ENCODE measurements around the gene TMEM38A.
A peak's percentile ranks its signal among the peaks of the same experiment; 100 is the strongest.
"Not testable (repeated sequence)": the region's sequence is repeated elsewhere in the genome, so short reads cannot be mapped to it uniquely, and the experiment has no call there.

TMEM38A gene

DNA sequence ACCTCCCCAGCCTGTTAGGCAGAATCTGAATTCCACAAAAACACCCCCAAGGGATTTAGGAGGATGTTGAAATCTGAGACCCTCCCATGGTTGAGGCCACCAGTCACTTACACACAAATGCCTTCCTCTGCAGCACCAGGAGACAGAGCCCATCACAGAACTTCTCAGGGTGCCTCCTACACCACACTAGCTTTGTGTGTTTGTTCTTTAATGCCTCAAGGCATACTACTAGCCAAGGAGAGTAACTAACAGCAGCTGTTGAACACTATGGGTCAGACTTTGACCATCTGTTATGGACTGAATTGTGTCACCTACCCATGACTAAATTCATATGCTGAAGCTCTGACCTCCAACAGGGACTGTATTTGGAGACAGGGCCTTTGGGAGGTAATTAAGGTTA, 23.4 kb upstream of the TMEM38A start:
- DNase-seq (ENCODE audit: low spot score): no peak

DNA sequence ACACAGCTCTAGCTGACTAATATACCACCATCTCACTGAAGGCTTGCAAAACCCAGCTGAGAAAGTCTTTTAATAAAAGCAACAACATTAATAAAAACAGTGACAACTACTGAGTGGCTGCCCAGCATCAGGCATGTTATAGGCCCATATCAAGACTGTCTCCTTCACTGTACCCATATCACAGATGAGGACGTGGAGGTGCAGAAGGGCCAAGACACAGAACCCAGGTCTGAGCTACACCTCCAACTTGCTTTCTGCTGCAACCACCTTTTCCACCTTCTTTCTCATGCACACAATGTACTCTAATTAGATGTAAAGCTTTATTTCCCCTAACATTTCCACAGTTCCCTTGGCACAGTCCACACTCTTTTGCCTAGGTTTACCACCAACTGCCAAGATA, 22.3 kb upstream of the TMEM38A start:
- DNase-seq (ENCODE audit: low spot score): no peak

- no peak for DNase-seq (ENCODE audit: low spot score)
These were observed 20.0 kb upstream of the TMEM38A start for GRCh38 chr19:16640951-16641350.

DNA sequence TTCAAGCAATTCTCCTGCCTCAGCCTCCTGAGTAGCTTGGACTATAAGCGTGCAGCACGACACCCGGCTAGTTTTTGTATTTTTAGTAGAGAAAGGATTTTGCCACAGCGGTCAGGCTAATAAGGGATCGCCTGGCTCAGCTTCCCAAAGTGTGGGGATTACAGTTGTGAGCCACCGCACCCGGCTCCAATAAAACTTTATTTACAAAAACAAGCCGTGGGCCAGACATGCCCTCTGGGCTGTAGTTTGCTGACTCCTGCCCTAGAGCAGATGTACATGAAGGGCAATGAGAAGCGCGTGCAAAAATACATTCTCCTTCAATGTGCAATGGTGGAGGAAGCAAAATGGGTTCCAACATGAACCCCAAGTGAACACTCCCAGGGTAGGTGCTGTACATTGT, 19.2 kb upstream of the TMEM38A start:
- DNase-seq (ENCODE audit: low spot score): no peak

DNA sequence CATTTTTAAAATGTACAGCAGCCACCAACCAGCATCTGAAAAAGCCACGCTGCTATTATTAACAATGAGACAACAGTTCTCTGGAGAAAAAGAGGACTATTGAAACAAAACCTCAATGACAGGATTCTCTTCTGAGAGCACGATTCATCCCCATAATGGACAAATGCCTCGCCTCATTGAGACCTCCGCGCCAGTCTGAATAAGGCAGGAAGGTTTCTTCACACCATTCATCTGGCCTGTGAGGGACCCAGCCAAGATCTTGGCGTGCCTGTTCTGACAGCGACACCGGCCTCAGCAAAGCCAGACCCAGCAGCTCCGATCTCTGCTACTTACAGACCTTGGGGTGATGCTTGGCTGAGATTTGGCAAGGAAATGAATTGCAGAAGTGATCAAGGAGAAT, 15.8 kb upstream of the TMEM38A start:
- no peak for DNase-seq (ENCODE audit: low spot score)

GRCh38 chr19:16649734-16650133, 11.2 kb upstream of the TMEM38A start:
- no peak for DNase-seq (ENCODE audit: low spot score)

GRCh38 chr19:16650821-16651220, 10.1 kb upstream of the TMEM38A start:
- no peak for DNase-seq (ENCODE audit: low spot score)

DNA sequence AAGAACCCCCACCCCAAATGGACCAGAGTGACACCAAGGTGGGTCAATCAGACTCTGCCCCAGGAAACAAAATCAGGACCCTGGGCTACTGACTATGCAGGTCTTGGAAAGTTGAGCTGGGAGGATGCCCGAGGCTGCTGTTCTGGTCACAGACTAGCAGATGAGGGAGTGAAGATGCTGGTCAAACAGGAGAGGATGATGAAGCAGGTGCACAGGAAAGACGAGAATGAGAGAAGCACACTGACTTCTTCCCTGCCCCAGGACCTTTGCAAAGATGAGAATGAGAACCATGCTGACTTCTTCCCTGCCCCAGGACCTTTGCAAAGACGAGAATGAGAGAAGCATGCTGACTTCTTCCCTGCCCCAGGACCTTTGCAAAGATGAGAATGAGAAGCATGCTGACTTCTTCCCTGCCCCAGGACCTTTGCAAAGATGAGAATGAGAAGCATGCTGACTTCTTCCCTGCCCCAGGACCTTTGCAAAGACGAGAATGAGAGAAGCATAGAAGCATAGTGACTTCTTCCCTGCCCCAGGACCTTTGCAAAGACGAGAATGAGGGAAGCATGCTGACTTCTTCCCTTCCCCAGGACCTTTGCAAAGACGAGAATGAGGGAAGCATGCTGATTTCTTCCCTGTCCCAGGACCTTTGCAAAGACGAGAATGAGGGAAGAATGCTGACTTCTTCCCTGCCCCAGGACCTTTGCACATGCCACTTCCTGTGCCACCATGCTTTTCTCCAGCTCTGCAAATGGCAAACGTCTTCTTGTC, 9.3 kb upstream of the TMEM38A start:
- DNase-seq (ENCODE audit: low spot score): not testable (repeated sequence)

DNA sequence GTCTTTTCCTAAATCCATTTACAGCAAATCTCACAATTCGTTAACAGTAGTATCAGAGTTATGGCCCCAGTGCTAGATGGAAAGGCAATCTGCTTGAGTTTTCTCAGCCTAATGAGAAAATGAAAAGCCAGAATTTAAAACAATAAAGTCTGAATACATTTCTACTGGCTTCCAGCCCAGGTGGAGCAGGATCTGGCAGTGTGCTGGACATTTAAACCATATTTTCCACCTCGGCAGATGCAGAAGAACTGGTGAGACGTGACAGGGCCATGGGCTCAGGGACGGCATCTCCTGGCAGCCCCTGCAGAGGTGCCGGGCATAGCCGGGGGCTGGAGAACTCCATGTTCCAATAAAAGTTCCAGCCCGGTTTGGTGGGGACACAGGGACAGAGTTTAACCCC, 8.1 kb upstream of the TMEM38A start:
- no peak for DNase-seq (ENCODE audit: low spot score)

DNA sequence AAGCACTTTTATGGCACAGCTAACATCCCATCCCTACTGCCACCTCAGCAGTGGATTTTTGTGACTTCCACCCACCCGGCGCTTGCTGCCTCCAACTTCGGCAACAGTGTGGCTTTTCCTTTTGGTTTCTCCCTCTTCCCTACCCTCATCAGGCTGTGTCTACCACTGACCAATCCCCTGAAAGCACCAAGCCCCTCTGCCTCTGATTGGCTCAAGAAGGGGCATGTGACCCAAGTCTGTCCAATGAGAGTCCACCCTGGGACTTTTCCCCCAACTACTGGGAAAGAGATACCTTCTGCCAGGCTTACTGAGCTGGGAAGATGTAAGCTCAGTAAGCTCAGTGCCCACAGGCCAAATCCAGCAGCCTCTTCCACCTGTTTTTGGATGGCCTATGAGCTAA, 6.8 kb upstream of the TMEM38A start:
- no peak for DNase-seq (ENCODE audit: low spot score)

GRCh38 chr19:16654627-16655026, 6.3 kb upstream of the TMEM38A start:
- DNase-seq (ENCODE audit: low spot score): no peak

DNA sequence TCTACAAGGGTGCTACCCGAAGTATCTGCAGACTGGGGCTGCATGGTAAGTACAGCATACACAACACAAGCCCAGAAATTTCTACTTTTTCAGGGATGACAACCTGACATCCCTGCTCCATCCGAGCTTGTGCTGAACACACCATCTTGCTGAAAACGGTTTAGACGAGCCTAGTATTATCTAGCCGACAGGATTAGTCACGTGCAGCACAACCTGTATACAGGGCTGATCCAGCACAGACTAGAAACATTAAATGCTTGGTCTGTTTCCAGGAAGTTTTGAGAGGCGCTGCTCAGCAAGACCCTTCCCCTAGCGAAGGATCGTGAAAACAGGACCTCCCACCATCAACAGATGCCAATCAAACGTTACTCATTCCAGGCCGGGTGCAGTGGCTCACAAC, 5.2 kb upstream of the TMEM38A start:
- DNase-seq (ENCODE audit: low spot score): no peak

DNA sequence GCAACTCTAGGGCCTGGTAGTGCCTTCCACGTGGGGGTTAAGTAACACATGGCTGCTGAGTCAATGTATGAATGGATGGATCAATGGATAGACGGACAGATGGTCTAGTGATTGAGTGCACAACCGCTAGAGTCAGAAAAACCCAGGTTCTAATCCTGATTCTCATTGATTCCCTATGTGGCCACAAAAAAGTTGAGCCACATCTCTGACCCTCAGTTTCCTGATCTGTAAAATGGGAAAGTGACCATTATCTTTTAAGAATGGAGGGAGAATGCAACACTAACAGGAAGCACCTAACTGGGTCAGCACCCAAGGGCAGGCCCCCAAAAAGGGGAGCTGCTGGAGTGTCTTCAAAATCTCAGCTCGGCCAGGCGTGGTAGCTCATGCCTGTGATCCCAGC, 3.6 kb upstream of the TMEM38A start:
- DNase-seq (ENCODE audit: low spot score): no peak

DNA sequence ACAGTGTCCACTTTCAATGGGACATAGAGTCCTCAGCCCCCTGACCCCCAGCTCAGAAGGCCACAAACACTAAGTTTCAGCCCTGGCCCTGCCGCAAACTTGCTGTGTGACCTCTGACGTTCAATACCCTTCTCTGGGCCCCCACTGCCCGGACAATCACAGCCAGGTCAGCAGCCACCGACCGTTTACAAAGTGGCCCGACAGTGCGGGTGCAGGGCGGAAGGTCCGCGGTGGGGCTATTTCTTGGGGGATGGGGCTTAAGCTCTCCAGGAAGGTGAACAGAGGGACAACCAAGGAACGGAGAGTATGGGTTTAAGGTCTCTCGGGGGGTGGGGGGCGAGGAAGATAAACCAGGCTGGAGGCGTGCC, 1.5 kb upstream of the TMEM38A start:
- DNase-seq (ENCODE audit: low spot score): no peak

DNA sequence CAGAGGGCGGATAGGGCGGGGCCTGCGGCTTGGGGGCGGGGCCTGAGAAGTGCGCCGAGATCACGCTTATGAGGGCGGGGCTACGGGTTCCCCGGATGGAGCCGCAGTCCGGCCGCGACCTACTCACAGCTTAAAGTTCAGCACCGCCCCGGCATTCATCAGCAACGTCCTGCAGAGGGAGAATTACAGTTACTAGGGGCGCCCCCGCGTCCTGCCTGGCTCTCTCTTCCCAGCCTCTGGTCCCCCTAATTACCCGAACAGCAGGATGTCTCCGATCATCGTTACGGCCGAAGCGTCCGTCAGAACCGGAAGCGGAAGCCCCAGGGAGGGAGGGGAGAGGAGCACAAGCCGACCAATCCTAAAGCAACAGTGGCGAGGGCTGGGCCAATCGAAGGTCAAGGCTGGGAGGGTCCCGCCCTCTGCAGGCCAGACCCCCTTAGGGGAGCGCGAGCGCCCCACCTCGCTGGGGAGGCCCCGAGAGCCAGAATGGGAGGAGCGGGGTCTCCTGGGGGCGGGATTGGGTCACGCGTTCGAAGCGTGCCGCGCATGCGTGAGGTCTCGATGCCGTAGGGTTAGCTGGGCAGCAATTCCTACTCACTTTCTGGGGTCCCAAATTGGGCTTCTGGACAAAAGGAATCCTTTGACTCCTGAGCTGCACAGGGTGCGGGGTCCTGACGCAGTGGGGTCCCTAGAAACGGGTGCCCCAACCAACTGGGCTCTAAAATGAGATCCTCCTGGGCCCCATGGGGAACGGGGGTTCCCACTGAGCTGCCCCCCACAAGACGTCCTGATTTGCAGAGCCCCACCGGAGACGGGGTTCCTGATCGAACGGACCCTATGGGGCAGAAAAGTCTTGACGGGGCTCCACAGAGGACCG, 869 bp upstream of the TMEM38A start, which contains the start of gene SMIM7:
SMIM7 (minus strand) TSS at position 313 of the 877 bp plus-strand sequence; CDS start at position 279, 34 bp downstream.
- DNase-seq (ENCODE audit: low spot score): peak; percentile 99

GRCh38 chr19:16661480-16662034, 618 bp downstream of the TMEM38A start:
- no peak for DNase-seq (ENCODE audit: low spot score)

GRCh38 chr19:16668176-16668575, 7.2 kb downstream of the TMEM38A start:
- DNase-seq (ENCODE audit: low spot score): no peak

DNA sequence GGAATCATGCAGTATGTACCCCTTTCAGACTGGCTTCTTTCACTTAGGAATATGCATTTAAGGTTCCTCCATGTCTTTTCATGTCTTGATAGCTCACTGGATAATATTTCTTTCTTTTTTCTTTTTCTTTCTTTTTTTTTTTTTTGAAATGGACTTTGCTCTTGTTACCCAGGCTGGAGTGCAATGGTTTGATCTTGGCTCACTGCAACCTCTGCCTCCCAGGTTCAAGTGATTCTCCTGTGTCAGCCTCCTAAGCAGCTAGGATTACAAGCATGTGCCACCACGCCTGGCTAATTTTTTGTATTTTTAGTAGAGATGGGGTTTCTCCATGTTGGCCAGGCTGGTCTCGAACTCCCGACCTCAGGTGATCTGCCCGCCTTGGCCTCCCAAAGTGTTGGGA, 7.8 kb downstream of the TMEM38A start:
- not testable (repeated sequence) for DNase-seq (ENCODE audit: low spot score)

GRCh38 chr19:16670291-16670690, 9.4 kb downstream of the TMEM38A start:
- no peak for DNase-seq (ENCODE audit: low spot score)

- DNase-seq (ENCODE audit: low spot score): no peak
These were observed 10.8 kb downstream of the TMEM38A start for GRCh38 chr19:16671652-16672274.

- DNase-seq (ENCODE audit: low spot score): no peak
These were observed 12.3 kb downstream of the TMEM38A start for GRCh38 chr19:16673231-16673630.

GRCh38 chr19:16673839-16674238, 12.9 kb downstream of the TMEM38A start:
- DNase-seq (ENCODE audit: low spot score): not testable (repeated sequence)

Measured in CD4-positive, alpha-beta T cell treated with Interleukin-6 at 100 ng/mL for 8 hours (primary cell).